AG04450 (cell line): ENCODE results near the gene FKBP1C. TPM values are rescaled to one million over a fixed set of nuclear protein-coding genes. Genes with fewer than 3 reads are reported as not detected.
"Not testable (repeated sequence)": the region's sequence is repeated elsewhere in the genome, so short reads cannot be mapped to it uniquely, and the experiment has no call there.

Source experiments
- CTCF ChIA-PET: fragments of 300-600, 350-600 bp; formaldehyde crosslinking; extraction: SDS; loops from one replicate; lab custom pipeline; 2022; ENCODE audit warnings: antibody characterized with exemption, inconsistent platforms; lab: Charles Lee
- POLR2A ChIA-PET: fragments of 350-600 bp; formaldehyde crosslinking; extraction: SDS; loops from one replicate; lab custom pipeline; 2021; ENCODE audit warnings: antibody characterized with exemption, inconsistent platforms; lab: Yijun Ruan, JAX
- DNase-seq: peaks from one replicate; pipeline ENCODE4 v3.0.0-alpha.2; 2011; ENCODE audit warnings: low read depth, low spot score
- H3K27ac ChIP-seq: one replicate; pipeline ENCODE4 v1.5.1; 2012; ENCODE audit warnings: low read depth, low read length, control low read depth
- H3K27me3 ChIP-seq: one replicate; pipeline ENCODE4 v1.6.0; 2012; ENCODE audit warnings: low read length; ENCODE audit not compliant: control insufficient read depth, insufficient read depth
- H3K4me3 ChIP-seq: 2 replicates; pipeline ENCODE4 v1.5.1; 2011; ENCODE audit warnings: mild to moderate bottlenecking, low read depth, low read length, control low read depth
- H3K9me3 ChIP-seq: 2 replicates; pipeline ENCODE4 v1.5.1; 2012; ENCODE audit warnings: low read length; ENCODE audit not compliant: control insufficient read depth, insufficient read depth
- CTCF ChIP-seq: IDR thresholded peaks from 2 replicates; pipeline ENCODE4 v1.5.1; 2011; ENCODE audit warnings: low read depth, low read length, control low read depth, inconsistent platforms
- polyA minus RNA-seq: library from RNA; depleted of rRNA, polyadenylated mRNA; stranded (reverse); fragments of >200 nt; gene quantifications from 2 replicates; pipeline ENCODE4 v1.2.3, GENCODE V29; 2011; rRNA and poly(A)+ RNA removed
- polyA plus RNA-seq: library from polyadenylated mRNA; depleted of rRNA; stranded (reverse); fragments of >200 nt; gene quantifications from 2 replicates; pipeline ENCODE4 v1.2.3, GENCODE V29; 2011; rRNA removed

FKBP1C gene
- polyA plus RNA-seq (4.6 and 7.8 TPM in 2 replicates), polyA minus RNA-seq (0.83 and 0.87 TPM in 2 replicates)

GRCh38 chr6:63211343-63211742 is at the start of gene FKBP1C:
TSS of gene FKBP1C (plus strand) at chr6:63211469.
- H3K9me3 ChIP-seq, H3K4me3 ChIP-seq, POLR2A ChIA-PET, DNase-seq, H3K27ac ChIP-seq, H3K27me3 ChIP-seq, CTCF ChIA-PET: not testable (repeated sequence)

- POLR2A ChIA-PET, DNase-seq, CTCF ChIA-PET, H3K27me3 ChIP-seq, H3K4me3 ChIP-seq, H3K27ac ChIP-seq: not testable (repeated sequence)
- H3K9me3 ChIP-seq = peaks cover 22% of the 10 kb centered on the region
Measured at GRCh38 chr6:63164047-63164803, 47.0 kb upstream of the FKBP1C start.

GRCh38 chr6:63174173-63174572 is 37.1 kb upstream of the FKBP1C start:
- CTCF ChIA-PET = interaction anchor here (0.6 kb wide), 1 partner anchor 425 kb away, joined by 3 read pairs; no protein-coding TSS in a partner anchor
- POLR2A ChIA-PET = no interaction called here
- Histone ChIP-seq H3K27ac (no peak overlapping the region), H3K27me3 (no peaks in the 10 kb centered on the region), H3K4me3 (no peak overlapping the region), H3K9me3 (peaks cover 3% of the 10 kb centered on the region; the same call in 1 of the 2 replicates)
- TF ChIP-seq CTCF = no peak
- no peak for DNase-seq

DNA sequence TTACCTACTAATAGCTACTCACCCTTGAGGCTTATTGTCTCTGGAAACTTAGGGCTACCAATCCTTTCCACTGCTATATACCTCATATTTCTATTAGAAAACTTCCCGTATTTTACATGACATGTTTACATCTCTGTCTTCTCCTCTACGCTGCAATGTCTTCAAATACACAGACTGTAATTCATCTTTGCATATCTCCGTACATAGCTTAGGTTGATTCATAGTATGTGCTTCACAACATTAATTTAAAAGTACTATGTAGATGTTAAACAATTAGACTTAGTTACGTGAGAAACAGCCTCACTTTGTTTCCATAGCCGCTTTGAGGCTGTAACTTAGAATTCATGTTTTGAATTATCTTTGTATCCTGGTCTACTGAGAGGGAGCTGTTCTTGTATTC is 35.1 kb upstream of the FKBP1C start:
- ChIA-PET POLR2A (no interaction called here), CTCF (interaction anchor here (0.6 kb wide), 1 partner anchor 34 kb away, joined by 3 read pairs; no protein-coding TSS in a partner anchor)
- Histone ChIP-seq H3K27me3 (no peaks in the 10 kb centered on the region), H3K4me3 (no peak overlapping the region), H3K9me3 (peaks cover 6% of the 10 kb centered on the region; the same call in 1 of the 2 replicates), H3K27ac (no peak overlapping the region)
- no peak for TF ChIP-seq CTCF
- no peak for DNase-seq

DNA sequence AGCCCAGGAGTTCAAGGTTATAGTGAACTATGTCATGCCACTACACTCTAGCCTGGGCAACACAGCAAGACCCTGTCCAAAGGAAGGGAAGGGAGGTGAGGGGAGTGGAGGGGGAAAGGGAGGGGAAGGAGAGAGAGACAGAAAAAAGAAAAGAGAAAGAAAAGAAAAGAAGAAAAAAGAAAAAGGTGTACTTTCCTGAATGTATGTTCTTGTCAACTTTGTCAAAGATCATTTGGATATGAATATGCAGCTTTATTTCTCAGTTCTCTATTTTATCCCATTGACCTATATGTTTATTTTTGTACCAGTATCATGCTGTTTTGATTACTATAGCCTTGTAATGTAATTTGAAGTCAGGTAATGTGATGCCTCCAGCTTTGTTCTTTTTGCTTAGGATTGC is 30.9 kb upstream of the FKBP1C start:
- no peak overlapping the region for H3K27ac ChIP-seq
- POLR2A ChIA-PET = no interaction called here

More for the DNA sequence above, 30.9 kb upstream of the FKBP1C start:
- Histone ChIP-seq H3K4me3 (no peak overlapping the region), H3K27me3 (no peaks in the 10 kb centered on the region), H3K9me3 (peaks cover 6% of the 10 kb centered on the region; the same call in 1 of the 2 replicates)
- no peak for DNase-seq
- no peak for TF ChIP-seq CTCF
- CTCF ChIA-PET = no interaction called here
